Liver (tissue), 9 donors: ENCODE data around the gene CFAP69. TPM values are rescaled to one million over a fixed set of nuclear protein-coding genes. Genes with fewer than 3 reads are reported as not detected.
A peak's percentile ranks its signal among the peaks of the same experiment; 100 is the strongest.
"Not testable (repeated sequence)": the region's sequence is repeated elsewhere in the genome, so short reads cannot be mapped to it uniquely, and the experiment has no call there.

Experiments
- DNase-seq: peaks from one replicate; pipeline ENCODE4 v3.0.0-alpha.2; 2017; ENCODE audit warnings: low spot score
- H3K27ac ChIP-seq, 2 donors: one replicate each; pipeline ENCODE4 v1.7.0; 2013; ENCODE audit warnings: inconsistent platforms in 2 of 2, low read length in 2 of 2, control low read depth in 1 of 2, low read depth in 1 of 2, mild to moderate bottlenecking in 1 of 2
- H3K27me3 ChIP-seq, 4 donors: one replicate each; pipeline versions ENCODE4 v1.6.1 to v1.7.0; 2013; ENCODE audit warnings: low read length in 3 of 4, inconsistent platforms in 1 of 4, mild to moderate bottlenecking in 1 of 4, moderate library complexity in 1 of 4; ENCODE audit not compliant: control insufficient read depth in 4 of 4, insufficient read depth in 4 of 4
- H3K36me3 ChIP-seq, 4 donors: one replicate each; pipeline versions ENCODE4 v1.6.1 to v1.7.0; 2013; ENCODE audit warnings: low read length in 3 of 4, mild to moderate bottlenecking in 3 of 4, low read depth in 1 of 4, moderate library complexity in 1 of 4; ENCODE audit not compliant: control insufficient read depth in 4 of 4, insufficient read depth in 3 of 4
- H3K4me1 ChIP-seq, 4 donors: one replicate each; pipeline versions ENCODE4 v1.6.1 to v1.7.0; 2013; ENCODE audit warnings: low read length in 3 of 4, mild to moderate bottlenecking in 3 of 4, moderate library complexity in 1 of 4; ENCODE audit not compliant: control insufficient read depth in 4 of 4, insufficient read depth in 4 of 4
- H3K4me3 ChIP-seq, 3 donors: one replicate each; pipeline versions ENCODE4 v1.6.1 to v1.7.0; 2013; ENCODE audit warnings: low read length in 3 of 3, control low read depth in 1 of 3, low read depth in 1 of 3, mild to moderate bottlenecking in 1 of 3
- H3K9ac ChIP-seq, 2 donors: one replicate each; pipeline ENCODE4 v1.7.0; 2013; ENCODE audit warnings: low read length in 2 of 2, mild to moderate bottlenecking in 2 of 2, moderate library complexity in 2 of 2, control low read depth in 1 of 2, low read depth in 1 of 2
- H3K9me3 ChIP-seq, 4 donors: one replicate each; pipeline versions ENCODE4 v1.6.1 to v1.7.0; 2013; ENCODE audit warnings: low read length in 3 of 4; ENCODE audit not compliant: control insufficient read depth in 4 of 4
- EGR1 ChIP-seq, 2 donors: IDR thresholded peaks; 2 replicates each; pipeline ENCODE4 v1.6.1; 2016 to 2018; ENCODE audit warnings: antibody characterized with exemption in 2 of 2, low read depth in 2 of 2
- FOXA1 ChIP-seq: IDR thresholded peaks from 2 replicates; pipeline ENCODE4 v1.6.1; 2016; ENCODE audit warnings: antibody characterized with exemption
- FOXA2 ChIP-seq: IDR thresholded peaks from 2 replicates; pipeline ENCODE4 v1.6.1; 2016; ENCODE audit warnings: antibody characterized with exemption
- GABPA ChIP-seq, 2 donors: IDR thresholded peaks in 1 of 2; conservative IDR thresholded peaks in 1 of 2; 2 replicates each; pipeline ENCODE4 v1.6.1; 2016; ENCODE audit warnings: antibody characterized with exemption in 2 of 2, mild to moderate bottlenecking in 1 of 2, moderate library complexity in 1 of 2
- HNF4A ChIP-seq, 2 donors: conservative IDR thresholded peaks; 2 replicates each; pipeline ENCODE4 v1.6.1; 2016; ENCODE audit warnings: antibody characterized with exemption in 2 of 2, mild to moderate bottlenecking in 2 of 2
- HNF4G ChIP-seq: IDR thresholded peaks from 2 replicates; pipeline ENCODE4 v1.6.1; 2016; ENCODE audit warnings: antibody characterized with exemption
- NR2F2 ChIP-seq: IDR thresholded peaks from 2 replicates; pipeline ENCODE4 v1.6.1; 2016; ENCODE audit warnings: antibody characterized with exemption
- RAD21 ChIP-seq, 2 donors: IDR thresholded peaks; 2 replicates each; pipeline ENCODE4 v1.6.1; 2016; ENCODE audit warnings: antibody characterized with exemption in 2 of 2, mild to moderate bottlenecking in 2 of 2
- RXRA ChIP-seq, 2 donors: IDR thresholded peaks; 2 replicates each; pipeline ENCODE4 v1.6.1; 2017 to 2018; ENCODE audit warnings: antibody characterized with exemption in 2 of 2, mild to moderate bottlenecking in 1 of 2
- SP1 ChIP-seq: IDR thresholded peaks from 2 replicates; pipeline ENCODE4 v1.6.1; 2018; ENCODE audit warnings: antibody characterized with exemption, mild to moderate bottlenecking
- TAF1 ChIP-seq: conservative IDR thresholded peaks from 2 replicates; pipeline ENCODE4 v1.6.1; 2016; ENCODE audit warnings: antibody characterized with exemption, mild to moderate bottlenecking
- YY1 ChIP-seq: IDR thresholded peaks from 2 replicates; pipeline ENCODE4 v1.6.1; 2016; ENCODE audit warnings: antibody characterized with exemption, mild to moderate bottlenecking
- ZBTB33 ChIP-seq: IDR thresholded peaks from 2 replicates; pipeline ENCODE4 v1.6.1; 2016; ENCODE audit warnings: antibody characterized with exemption
- WGBS: extraction: QIAGEN DNeasy Blood & Tissue Kit; methylation state at CpG from one replicate; pipeline ENCODE4 v1.1.7; 2013; 5-methylcytosine and 5-hydroxymethylcytosine counted together
- polyA plus RNA-seq, 2 donors: library from polyadenylated mRNA; stranded (reverse) in 1 of 2; unstranded in 1 of 2; fragments of 200-250 nt in 1 of 2; fragments of >200 nt in 1 of 2; fragmentation: Nextera tagmentation in 1 of 2; extraction: Ambion mirVana in 1 of 2; gene quantifications; one replicate each; pipeline versions ENCODE4 v1.2.1 to v1.2.3, GENCODE V29; 2013 to 2015
- total RNA-seq, 2 donors: library from RNA; depleted of rRNA; stranded (reverse); fragments of >200 nt; gene quantifications; one replicate each; pipeline ENCODE4 v1.2.3, GENCODE V29; 2014
- TF ChIP-seq, protein P1 (sequence below): IDR thresholded peaks from 2 replicates; pipeline ENCODE4 v1.6.1; 2016; ENCODE audit warnings: antibody characterized with exemption
- TF ChIP-seq, protein P2 (sequence below): IDR thresholded peaks from 2 replicates; pipeline ENCODE4 v1.6.1; 2016; ENCODE audit warnings: antibody characterized with exemption
- TF ChIP-seq, protein P3 (sequence below): fragments of 150-350 bp; IDR thresholded peaks from 2 replicates; pipeline ENCODE4 v1.5.1; 2017; ENCODE audit warnings: improper control_type of control experiment, low read depth, low read length; ENCODE audit not compliant: missing input control
- donor health status: healthy.
- donor health status: healthy.
- donor health status: healthy.
- donor health status: healthy.
- donor health status: healthy.

CFAP69 gene
- total and polyA plus RNA-seq, 4 donors = 1.2 to 11.7 (median 4.1) TPM

GRCh38 chr7:90334193-90334843 is 89.3 kb downstream of the CFAP69 start:
- TF ChIP-seq RXRA (IDR thresholded peaks at IDR 0.05) = no peak
- Histone ChIP-seq H3K9ac (no peak overlapping the region), H3K9me3 (no peaks in the 10 kb centered on the region), H3K27me3 (no peaks in the 10 kb centered on the region), H3K36me3 (no peaks in the 10 kb centered on the region), H3K27ac (no peak overlapping the region), H3K4me1 (peaks cover 0 to 2% (median 0%) of the 10 kb centered on the region in 4 donors), H3K4me3 (no peak overlapping the region)
- DNase-seq = no peak
- WGBS = 93% methylated on average over 48 of the region's 48 CpGs

DNA sequence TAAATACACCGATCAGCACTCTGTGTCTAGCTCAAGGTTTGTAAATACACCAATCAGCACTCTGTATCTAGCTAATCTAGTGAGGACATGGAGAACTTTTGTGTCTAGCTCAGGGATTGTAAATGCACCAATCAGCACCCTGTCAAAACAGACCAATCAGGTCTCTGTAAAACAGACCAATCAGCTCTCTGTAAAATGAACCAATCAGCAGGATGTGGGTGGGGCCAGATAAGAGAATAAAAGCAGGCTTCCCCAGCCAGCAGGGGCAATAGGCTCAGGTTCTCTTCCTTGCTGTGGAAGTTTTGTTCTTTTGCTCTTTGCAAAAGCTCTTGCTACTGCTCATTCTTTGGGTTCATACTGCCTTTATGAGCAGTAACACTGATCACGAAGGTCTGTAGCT is 90.0 kb downstream of the CFAP69 start:
- H3K9me3 ChIP-seq, DNase-seq, H3K27ac ChIP-seq, H3K9ac ChIP-seq, H3K4me1 ChIP-seq, H3K4me3 ChIP-seq, H3K27me3 ChIP-seq, H3K36me3 ChIP-seq: not testable (repeated sequence)
- 93% methylated on average over 2 of the region's 2 CpGs for WGBS

GRCh38 chr7:90337106-90337505 is 92.1 kb downstream of the CFAP69 start:
- Histone ChIP-seq H3K9me3 (no peaks in the 10 kb centered on the region), H3K9ac (no peak overlapping the region), H3K4me3 (no peak overlapping the region), H3K4me1 (peaks cover 0 to 2% (median 0%) of the 10 kb centered on the region in 4 donors), H3K27ac (no peak overlapping the region), H3K27me3 (no peaks in the 10 kb centered on the region), H3K36me3 (no peaks in the 10 kb centered on the region)
- no peak for DNase-seq
- no peak for TF ChIP-seq YY1
- no peak for TF ChIP-seq FOXA1
- TF ChIP-seq, protein P1, sequence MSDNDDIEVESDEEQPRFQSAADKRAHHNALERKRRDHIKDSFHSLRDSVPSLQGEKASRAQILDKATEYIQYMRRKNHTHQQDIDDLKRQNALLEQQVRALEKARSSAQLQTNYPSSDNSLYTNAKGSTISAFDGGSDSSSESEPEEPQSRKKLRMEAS = no peak

- Histone ChIP-seq H3K4me3 (no peak overlapping the region), H3K27me3 (no peaks in the 10 kb centered on the region), H3K9me3 (no peaks in the 10 kb centered on the region), H3K9ac (peak overlapping the region in 1 of 2 donors; percentile 96), H3K4me1 (peaks cover 3 to 18% (median 4%) of the 10 kb centered on the region in 4 donors), H3K27ac (no peak overlapping the region), H3K36me3 (no peaks in the 10 kb centered on the region)
- DNase-seq = no peak
- no peak for TF ChIP-seq RXRA (IDR thresholded peaks at IDR 0.05)
- no peak for TF ChIP-seq ZBTB33
- TF ChIP-seq RAD21 (IDR thresholded peaks at IDR 0.05) = no peak
- TF ChIP-seq, protein P2, sequence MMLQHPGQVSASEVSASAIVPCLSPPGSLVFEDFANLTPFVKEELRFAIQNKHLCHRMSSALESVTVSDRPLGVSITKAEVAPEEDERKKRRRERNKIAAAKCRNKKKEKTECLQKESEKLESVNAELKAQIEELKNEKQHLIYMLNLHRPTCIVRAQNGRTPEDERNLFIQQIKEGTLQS = no peak
- no peak for TF ChIP-seq YY1
- TF ChIP-seq HNF4A (conservative IDR thresholded peaks at IDR 0.05) = no peak
- no peak for TF ChIP-seq GABPA (IDR thresholded peaks at IDR 0.05 in 1 of 2, conservative IDR thresholded peaks at IDR 0.05 in 1 of 2)
- TF ChIP-seq EGR1 (IDR thresholded peaks at IDR 0.05; ENCODE audit: low read depth in 2 of 2) = no peak
- TF ChIP-seq TAF1 = no peak
- no peak for TF ChIP-seq NR2F2
- no peak for TF ChIP-seq HNF4G
- no peak for TF ChIP-seq FOXA2
- TF ChIP-seq, protein P1 = no peak
- no peak for TF ChIP-seq SP1
- TF ChIP-seq, protein P3, sequence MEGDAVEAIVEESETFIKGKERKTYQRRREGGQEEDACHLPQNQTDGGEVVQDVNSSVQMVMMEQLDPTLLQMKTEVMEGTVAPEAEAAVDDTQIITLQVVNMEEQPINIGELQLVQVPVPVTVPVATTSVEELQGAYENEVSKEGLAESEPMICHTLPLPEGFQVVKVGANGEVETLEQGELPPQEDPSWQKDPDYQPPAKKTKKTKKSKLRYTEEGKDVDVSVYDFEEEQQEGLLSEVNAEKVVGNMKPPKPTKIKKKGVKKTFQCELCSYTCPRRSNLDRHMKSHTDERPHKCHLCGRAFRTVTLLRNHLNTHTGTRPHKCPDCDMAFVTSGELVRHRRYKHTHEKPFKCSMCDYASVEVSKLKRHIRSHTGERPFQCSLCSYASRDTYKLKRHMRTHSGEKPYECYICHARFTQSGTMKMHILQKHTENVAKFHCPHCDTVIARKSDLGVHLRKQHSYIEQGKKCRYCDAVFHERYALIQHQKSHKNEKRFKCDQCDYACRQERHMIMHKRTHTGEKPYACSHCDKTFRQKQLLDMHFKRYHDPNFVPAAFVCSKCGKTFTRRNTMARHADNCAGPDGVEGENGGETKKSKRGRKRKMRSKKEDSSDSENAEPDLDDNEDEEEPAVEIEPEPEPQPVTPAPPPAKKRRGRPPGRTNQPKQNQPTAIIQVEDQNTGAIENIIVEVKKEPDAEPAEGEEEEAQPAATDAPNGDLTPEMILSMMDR = no peak
- no peak for TF ChIP-seq FOXA1
These were observed 100.0 kb downstream of the CFAP69 start for GRCh38 chr7:90345016-90345415.
